ENCODE data around the gene CSNK1D. TPM values are rescaled to one million over a fixed set of nuclear protein-coding genes. Genes with fewer than 3 reads are reported as not detected.

CSNK1D gene
- total and polyA plus RNA-seq, 2 experiments from 2014 or later, result 55.3 to 66.4 TPM

GRCh38 chr17:82295472-82295814 lies 21.9 kb upstream of the CSNK1D start:
- peaks cover 4% of the 10 kb centered on the region; the same call in 1 of the 2 replicates for H3K27me3 ChIP-seq (ENCODE audit: insufficient read depth)
- no peak overlapping the region for H3K27ac ChIP-seq (ENCODE audit: low read depth)
- no peak for TF ChIP-seq JUNB (IDR thresholded peaks at IDR 0.05; ENCODE audit: unreplicated experiment)
- TF ChIP-seq REST (IDR thresholded peaks at IDR 0.05; ENCODE audit: unreplicated experiment), result no peak
- TF ChIP-seq CTCF (conservative IDR thresholded peaks at IDR 0.05; ENCODE audit: low read depth in 2 of 2), result no peak
- no peak for TF ChIP-seq POLR2AphosphoS5 (IDR thresholded peaks at IDR 0.05; ENCODE audit: low read depth)
- H4K20me1 ChIP-seq (replicated peaks; ENCODE audit: insufficient read depth), result no peaks in the 10 kb centered on the region
- Mint-ChIP-seq H3K9me3 (no peaks in the 10 kb centered on the region), H3K4me1 (peaks cover 28% of the 10 kb centered on the region), H3K36me3 (ENCODE audit: low read depth) (no peaks in the 10 kb centered on the region; the same call in 2 of the 3 replicates), H3K27ac (no peak overlapping the region), H3K27me3 (ENCODE audit: insufficient read depth, low read depth, poor library complexity) (peaks cover 18% of the 10 kb centered on the region), H3K4me3 (no peak overlapping the region)
- H3F3A ChIP-seq (replicated peaks; ENCODE audit: low read depth), result peaks cover 19% of the 10 kb centered on the region
- H3K36me3 ChIP-seq (ENCODE audit: insufficient read depth), result no peaks in the 10 kb centered on the region
- ATAC-seq, result no peak
- no peak overlapping the region for H3K4me2 ChIP-seq
- peaks cover 8% of the 10 kb centered on the region; the same call in 1 of the 2 replicates for H3K4me1 ChIP-seq (ENCODE audit: insufficient read depth)
- no peaks in the 10 kb centered on the region for H3K9me2 ChIP-seq (ENCODE audit: insufficient read depth)
- 0 out of 2 replicates have a peak, but pooled peaks cover 3% of the 10 kb centered on the region for H3K79me2 ChIP-seq (replicated peaks; ENCODE audit: insufficient read depth)
- no peak for DNase-seq (ENCODE audit: low spot score)
- no peak overlapping the region for H3K4me3 ChIP-seq
- no peak overlapping the region for H2AFZ ChIP-seq

- 0 out of 2 replicates have a peak, but pooled peaks cover 3% of the 10 kb centered on the region for H3K79me2 ChIP-seq (replicated peaks; ENCODE audit: insufficient read depth)
- no peaks in the 10 kb centered on the region for H3K36me3 ChIP-seq (ENCODE audit: insufficient read depth)
- no peak for TF ChIP-seq CTCF (conservative IDR thresholded peaks at IDR 0.05; ENCODE audit: low read depth in 2 of 2)
- no peak for TF ChIP-seq ZNF114 (CRISPR knock-in tag; IDR thresholded peaks at IDR 0.05)
- 0 out of 2 replicates have a peak, but pooled peaks have one; percentile 11 for TF ChIP-seq POLR2AphosphoS5 (IDR thresholded peaks at IDR 0.05; ENCODE audit: low read depth)
- no peak for DNase-seq (ENCODE audit: low spot score)
- H3K27ac Mint-ChIP-seq, result no peak overlapping the region
- H3K4me3 ChIP-seq, result peak overlapping the region; percentile 71
- H2AFZ ChIP-seq, result no peak overlapping the region
- peaks cover 4% of the 10 kb centered on the region; the same call in 1 of the 2 replicates for H3K27me3 ChIP-seq (ENCODE audit: insufficient read depth)
- no peak for ATAC-seq
- no peaks in the 10 kb centered on the region for H3K36me3 Mint-ChIP-seq (ENCODE audit: low read depth)
- peaks cover 16% of the 10 kb centered on the region for H3K27me3 Mint-ChIP-seq (ENCODE audit: insufficient read depth, low read depth, poor library complexity)
- H3K4me2 ChIP-seq, result peak overlapping the region; percentile 92
- H3K4me1 ChIP-seq (ENCODE audit: insufficient read depth), result peaks cover 8% of the 10 kb centered on the region; the same call in 1 of the 2 replicates
- no peak overlapping the region for H3K27ac ChIP-seq (ENCODE audit: low read depth)
- peaks cover 19% of the 10 kb centered on the region for H3F3A ChIP-seq (replicated peaks; ENCODE audit: low read depth)
- H3K4me1 Mint-ChIP-seq, result peaks cover 28% of the 10 kb centered on the region
- peak overlapping the region; percentile 82 for H3K4me3 Mint-ChIP-seq
- no peaks in the 10 kb centered on the region for H4K20me1 ChIP-seq (replicated peaks; ENCODE audit: insufficient read depth)
- no peaks in the 10 kb centered on the region for H3K9me3 Mint-ChIP-seq
- no peaks in the 10 kb centered on the region for H3K9me2 ChIP-seq (ENCODE audit: insufficient read depth)
Measured at GRCh38 chr17:82294064-82294773, 20.7 kb upstream of the CSNK1D start.
